ENCODE results near the gene KLF5.

The KLF5 gene

GRCh38 chr13:73035660-73036059 is 23.1 kb upstream of the KLF5 start:
- no peak overlapping the region for H3K4me3 ChIP-seq (replicated peaks; ENCODE audit: low read depth, low read length)
- DNase-seq (ENCODE audit: extremely low read depth, low read depth), result no peak
- no peak for TF ChIP-seq CTCF (IDR thresholded peaks at IDR 0.05; ENCODE audit: low read depth, low read length, missing control alignments)

GRCh38 chr13:73036566-73036965 is 22.2 kb upstream of the KLF5 start:
- TF ChIP-seq CTCF (IDR thresholded peaks at IDR 0.05; ENCODE audit: low read depth, low read length, missing control alignments), result no peak
- no peak for DNase-seq (ENCODE audit: extremely low read depth, low read depth)
- H3K4me3 ChIP-seq (replicated peaks; ENCODE audit: low read depth, low read length), result no peak overlapping the region

GRCh38 chr13:73038064-73038463 is 20.7 kb upstream of the KLF5 start:
- TF ChIP-seq CTCF (IDR thresholded peaks at IDR 0.05; ENCODE audit: low read depth, low read length, missing control alignments), result no peak
- H3K4me3 ChIP-seq (replicated peaks; ENCODE audit: low read depth, low read length), result no peak overlapping the region
- DNase-seq (ENCODE audit: extremely low read depth, low read depth), result no peak

GRCh38 chr13:73039201-73040108 is 19.4 kb upstream of the KLF5 start:
- no peak for DNase-seq (ENCODE audit: extremely low read depth, low read depth)
- no peak for TF ChIP-seq CTCF (IDR thresholded peaks at IDR 0.05; ENCODE audit: low read depth, low read length, missing control alignments)
- no peak overlapping the region for H3K4me3 ChIP-seq (replicated peaks; ENCODE audit: low read depth, low read length)

- no peak for DNase-seq (ENCODE audit: extremely low read depth, low read depth)
- no peak overlapping the region for H3K4me3 ChIP-seq (replicated peaks; ENCODE audit: low read depth, low read length)
- no peak for TF ChIP-seq CTCF (IDR thresholded peaks at IDR 0.05; ENCODE audit: low read depth, low read length, missing control alignments)
These were observed 18.3 kb upstream of the KLF5 start for GRCh38 chr13:73040484-73040883.

- TF ChIP-seq CTCF (IDR thresholded peaks at IDR 0.05; ENCODE audit: low read depth, low read length, missing control alignments), result no peak
- DNase-seq (ENCODE audit: extremely low read depth, low read depth), result no peak
- no peak overlapping the region for H3K4me3 ChIP-seq (replicated peaks; ENCODE audit: low read depth, low read length)
These were observed 17.7 kb upstream of the KLF5 start for GRCh38 chr13:73040968-73041596.

All from HFF-Myc (cell line).